NCI-H1092 (cell line): ENCODE results near the gene IKZF4.
"Not testable (repeated sequence)": the region's sequence is repeated elsewhere in the genome, so short reads cannot be mapped to it uniquely, and the experiment has no call there.

Experiments used
- DNase-seq: peaks from one replicate; lab custom pipeline; 2025; lab: John Stamatoyannopoulos, UW

The IKZF4 gene

DNA sequence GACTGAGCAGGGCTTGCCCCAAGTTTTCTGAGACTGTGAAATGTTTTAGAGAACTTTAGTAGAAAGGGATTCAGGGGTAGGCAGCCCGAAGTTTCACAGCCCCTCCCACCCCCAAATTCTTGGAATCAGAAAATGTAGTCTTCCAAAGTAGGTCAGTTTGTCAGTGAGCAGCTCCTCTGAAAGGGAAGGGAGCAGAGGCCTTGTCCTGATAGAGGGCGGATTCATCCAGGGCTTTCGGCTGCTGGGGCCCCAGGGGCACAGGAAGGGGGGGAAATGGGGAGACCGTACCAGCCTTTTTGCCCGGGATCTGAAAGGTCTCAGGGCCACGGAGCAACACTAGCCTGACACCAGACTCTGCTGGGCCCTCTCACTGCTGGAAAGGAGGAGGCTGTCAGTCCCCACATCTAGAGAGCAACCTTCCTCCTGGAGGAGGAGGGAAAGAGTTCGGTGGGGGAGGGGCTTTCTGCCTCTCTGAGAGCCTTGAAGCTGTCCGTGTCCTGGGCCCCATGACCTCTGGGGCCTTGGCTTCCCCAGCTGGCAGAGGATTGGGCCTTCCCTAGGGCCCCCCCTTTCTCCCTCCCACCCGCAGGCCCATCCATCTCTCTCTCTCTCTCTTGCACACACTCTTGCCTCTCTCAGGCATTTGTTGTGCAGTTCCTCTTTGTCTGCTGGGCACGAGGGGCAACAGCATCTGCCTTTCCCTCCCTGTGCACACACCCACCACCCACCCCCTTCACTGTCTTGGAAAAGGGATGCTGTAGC is at the start of gene IKZF4:
Gene IKZF4, plus strand, starts transcription at position 621 of the 762 bp plus-strand sequence. CDS start 451 bp downstream, outside the sequence.
- no peak for DNase-seq

DNA sequence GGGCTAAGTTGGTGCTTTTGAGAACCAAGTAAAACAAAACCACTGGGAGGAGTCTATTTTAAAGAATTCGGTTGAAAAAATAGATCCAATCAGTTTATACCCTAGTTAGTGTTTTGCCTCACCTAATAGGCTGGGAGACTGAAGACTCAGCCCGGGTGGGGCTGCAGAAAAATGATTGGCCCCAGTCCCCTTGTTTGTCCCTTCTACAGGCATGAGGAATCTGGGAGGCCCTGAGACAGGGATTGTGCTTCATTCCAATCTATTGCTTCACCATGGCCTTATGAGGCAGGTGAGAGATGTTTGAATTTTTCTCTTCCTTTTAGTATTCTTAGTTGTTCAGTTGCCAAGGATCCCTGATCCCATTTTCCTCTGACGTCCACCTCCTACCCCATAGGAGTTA is 48.8 kb upstream of the IKZF4 start:
- no peak for DNase-seq

DNA sequence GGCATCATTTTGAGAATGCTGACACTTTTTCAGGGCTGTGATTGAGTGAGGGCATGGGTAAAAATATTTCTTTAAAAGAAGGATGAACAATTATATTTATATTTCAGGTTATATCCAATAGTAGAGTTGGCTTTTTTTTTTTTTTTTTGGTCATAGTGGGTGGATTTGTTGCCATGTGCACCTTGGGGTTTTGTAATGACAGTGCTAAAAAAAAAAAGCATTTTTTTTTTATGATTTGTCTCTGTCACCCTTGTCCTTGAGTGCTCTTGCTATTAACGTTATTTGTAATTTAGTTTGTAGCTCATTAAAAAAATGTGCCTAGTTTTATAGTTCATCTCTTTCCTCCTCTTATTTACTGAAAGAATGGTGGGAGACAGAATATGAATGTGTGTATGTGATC is 48.4 kb upstream of the IKZF4 start:
- DNase-seq, result no peak

DNA sequence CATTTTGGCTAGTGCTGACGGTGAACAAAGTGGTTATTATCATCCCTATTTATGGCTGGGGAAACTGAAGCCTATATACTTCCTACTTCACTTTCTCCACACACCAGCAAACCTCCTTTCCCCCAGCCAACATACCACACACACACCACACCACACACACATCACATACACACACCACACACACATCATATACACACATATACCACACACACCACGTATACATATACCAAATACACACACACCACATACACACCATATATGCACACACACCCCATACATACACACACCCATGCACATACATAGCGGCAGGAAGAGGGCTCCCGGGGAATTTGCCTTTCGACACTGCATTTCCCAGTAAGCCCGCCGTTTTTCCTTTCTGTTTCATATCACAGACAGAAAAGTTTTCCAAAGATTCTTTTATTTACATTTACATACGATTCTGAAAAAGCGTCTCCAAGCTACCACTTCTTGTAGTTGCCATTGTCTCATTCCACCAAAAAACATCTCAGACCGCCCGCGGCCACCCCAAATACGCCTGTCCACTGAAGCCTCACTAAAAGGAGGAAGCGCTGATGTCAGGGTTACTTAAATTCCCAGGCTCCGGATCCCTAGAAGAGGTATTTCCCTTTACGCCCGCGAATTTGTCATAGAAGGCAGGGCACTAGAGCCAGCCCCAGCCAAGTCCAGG is 47.8 kb upstream of the IKZF4 start:
- no peak for DNase-seq

DNA sequence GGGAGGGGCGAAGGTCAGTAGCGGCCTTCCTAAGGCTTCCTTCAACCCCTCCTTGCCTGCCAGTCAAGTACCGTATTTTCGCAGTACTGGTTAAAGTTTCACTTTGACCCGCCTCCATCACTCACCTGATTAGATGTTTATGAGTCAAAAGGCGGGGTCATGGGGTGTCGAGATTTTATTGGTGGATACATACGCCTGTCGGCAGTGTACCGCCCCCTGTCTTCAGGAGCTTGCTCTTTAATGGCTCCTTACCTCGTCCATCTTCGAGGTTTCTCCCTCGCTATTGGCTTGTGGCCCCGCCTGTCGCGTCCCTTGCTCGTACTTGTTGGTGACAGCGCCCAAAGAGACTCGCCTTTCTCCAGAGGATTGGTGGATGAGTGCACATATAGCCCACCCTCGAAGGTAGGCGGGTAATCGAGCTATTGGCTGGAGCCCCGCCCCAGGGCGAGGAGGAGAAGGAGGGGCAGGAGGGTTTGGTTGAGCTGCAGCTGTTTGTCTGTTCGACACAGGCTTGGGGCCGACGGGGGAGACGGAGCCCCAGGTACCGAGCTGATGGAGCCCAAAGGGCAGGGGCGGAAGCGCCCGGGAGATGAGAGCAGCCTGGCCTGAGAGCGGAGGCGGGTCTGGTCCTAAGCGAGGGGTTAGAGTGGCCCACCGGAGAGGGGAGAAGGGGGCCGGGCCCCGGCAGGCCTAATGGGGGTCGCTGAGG is 47.1 kb upstream of the IKZF4 start, which contains the start of gene RAB5B:
Gene RAB5B, plus strand, starts transcription at position 480 of the 709 bp plus-strand sequence. CDS start 12,883 bp downstream, outside the sequence.
- DNase-seq, result peak; percentile 99

DNA sequence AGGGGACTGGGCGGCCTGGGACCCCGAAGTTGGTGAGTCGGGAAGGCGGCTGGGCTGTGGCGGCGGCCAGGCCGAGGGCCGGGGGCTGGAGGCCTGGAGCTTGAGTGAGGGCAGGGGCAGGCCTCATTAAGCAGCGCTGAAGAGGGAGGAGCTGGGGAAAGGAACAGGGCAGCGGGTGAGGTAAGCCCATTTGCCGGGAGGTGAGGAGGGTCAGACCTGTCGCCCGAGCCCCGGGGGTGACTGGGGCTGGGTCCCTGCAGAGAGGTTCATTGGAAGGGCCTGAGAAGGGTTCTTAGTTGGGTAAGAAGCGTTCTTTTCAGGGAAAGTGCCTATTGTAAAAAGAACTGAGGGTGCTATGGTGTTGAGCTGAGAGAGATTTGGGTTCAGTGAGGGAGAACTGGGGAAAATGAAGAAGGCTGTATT is 46.5 kb upstream of the IKZF4 start:
- DNase-seq, result no peak

DNA sequence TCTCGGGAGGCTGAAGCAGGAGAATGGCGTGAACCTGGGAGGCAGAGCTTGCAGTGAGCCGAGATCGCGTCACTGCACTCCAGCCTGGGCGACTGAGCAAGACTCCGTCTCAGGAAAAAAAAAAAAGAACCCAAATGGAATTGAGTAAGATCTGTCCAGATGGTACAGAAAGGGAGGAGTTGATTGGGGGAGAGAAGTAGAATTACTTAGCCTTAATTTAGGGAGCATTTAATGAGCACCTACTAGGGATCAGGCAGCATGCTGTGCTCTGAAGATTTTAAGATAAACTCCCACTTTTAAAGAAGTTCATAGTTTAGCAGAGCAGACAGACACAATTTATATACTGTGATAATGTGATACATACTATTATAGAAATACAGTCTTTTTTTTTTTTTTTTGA is 42.5 kb upstream of the IKZF4 start:
- no peak for DNase-seq

DNA sequence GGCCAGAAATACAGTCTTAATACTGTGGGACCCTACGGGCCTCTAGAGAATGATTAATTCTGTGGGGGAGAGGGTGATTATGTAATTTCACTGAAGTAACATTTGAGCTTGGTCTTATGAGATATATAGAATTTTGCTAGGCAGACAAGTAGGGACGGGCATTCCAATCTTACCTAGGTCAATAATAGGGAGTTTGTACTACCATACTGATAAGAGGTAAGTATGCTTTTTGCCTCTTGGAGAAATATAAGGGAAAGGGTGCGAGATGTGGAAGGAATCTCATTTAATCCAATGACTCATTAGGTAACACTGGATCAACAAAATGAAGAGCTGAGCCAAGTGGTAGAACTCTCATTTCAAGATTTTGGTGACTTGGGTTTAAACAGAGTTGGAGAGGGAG is 41.8 kb upstream of the IKZF4 start:
- DNase-seq, result no peak

DNA sequence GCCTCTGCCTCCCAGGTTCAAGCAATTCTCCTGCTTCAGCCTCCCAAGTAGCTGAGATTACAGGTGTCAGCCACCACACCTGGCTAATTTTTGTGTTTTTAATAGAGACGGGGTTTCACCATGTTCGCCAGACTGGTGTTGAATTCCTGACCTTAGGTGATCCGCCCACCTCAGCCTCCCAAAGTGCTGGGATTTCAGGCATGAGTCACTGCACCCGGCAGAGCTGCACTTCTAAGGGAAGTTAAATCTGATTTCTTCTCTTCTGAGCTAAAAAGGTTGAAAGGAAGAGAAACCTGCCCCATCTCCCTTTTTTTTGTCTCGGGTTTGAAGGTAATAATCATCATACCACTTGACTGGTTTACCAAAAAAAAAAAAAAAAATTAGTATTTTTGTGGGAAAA is 39.0 kb upstream of the IKZF4 start:
- DNase-seq, result not testable (repeated sequence)

DNA sequence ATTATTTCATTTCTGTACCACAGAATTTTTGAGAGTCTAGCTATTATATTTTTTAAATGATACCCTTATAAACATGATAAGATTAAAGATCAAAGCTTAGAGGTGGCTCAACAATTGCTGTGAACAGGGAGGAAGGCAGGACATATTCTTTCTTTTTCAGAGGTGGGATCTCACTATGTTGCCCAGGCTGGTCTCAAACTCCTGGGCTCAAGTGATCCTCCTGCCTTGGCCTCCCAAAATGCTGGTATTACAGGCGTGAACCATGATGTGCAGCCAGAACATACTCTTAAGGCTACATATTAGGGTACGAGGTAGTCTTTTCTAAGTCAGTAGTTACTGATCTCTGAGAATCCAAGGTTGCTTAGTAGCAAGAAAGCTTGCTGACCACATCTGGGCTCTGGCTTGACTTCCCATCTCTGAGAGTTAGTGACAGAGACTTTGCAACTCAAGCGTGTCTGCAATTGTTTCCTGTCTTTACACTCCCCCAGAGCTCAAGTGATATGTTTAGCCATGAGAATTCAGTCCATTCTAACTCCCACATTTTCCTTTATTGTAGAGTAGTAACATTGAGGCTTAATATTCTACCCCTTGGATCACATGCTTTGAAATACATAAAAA is 38.4 kb upstream of the IKZF4 start:
- DNase-seq, result no peak

DNA sequence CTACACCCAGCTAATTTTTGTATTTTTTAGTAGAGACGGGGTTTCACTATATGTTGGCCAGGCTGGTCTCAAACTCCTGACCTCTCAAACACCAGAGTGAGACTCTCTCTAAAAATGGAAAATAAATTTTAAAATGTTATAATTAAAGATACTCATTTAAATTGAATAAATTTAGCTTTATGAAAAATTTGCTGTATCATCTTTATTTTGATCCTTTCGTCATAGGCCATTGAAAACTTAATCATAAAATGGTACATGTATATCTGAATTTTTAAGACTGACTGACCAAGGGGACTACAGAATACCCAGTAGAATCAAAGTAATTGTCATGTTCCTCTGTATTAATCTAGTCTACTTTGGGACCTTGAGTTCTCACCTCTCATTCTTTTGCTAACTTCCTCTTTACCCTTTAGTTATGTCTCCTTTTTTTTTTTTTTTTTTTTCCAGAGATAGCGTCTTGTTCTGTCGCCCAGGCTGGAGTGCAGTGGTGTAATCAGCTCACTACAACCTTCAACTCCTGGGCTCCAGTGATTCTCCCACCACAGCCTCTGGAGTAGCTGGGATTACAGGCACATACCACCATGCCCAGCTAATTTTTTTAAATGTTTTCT is 37.5 kb upstream of the IKZF4 start:
- no peak for DNase-seq

DNA sequence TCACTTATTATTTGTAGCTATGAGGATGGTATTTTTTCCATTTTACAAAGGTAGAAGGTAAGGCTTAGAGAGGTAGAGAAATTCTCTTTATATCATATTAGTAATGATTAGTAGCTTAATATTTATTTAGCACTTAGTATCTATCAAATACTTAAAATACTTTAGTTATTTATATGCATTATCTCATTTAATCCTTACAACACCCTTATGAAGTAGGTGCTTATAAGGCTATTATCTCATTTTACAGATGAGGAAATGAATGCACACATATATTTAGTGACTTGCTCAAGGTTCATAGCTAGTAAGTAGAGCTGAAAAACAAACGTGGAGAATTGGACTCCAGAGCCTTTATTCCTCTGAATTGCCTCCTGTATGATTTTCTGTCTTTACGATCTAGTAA is 36.0 kb upstream of the IKZF4 start:
- no peak for DNase-seq

DNA sequence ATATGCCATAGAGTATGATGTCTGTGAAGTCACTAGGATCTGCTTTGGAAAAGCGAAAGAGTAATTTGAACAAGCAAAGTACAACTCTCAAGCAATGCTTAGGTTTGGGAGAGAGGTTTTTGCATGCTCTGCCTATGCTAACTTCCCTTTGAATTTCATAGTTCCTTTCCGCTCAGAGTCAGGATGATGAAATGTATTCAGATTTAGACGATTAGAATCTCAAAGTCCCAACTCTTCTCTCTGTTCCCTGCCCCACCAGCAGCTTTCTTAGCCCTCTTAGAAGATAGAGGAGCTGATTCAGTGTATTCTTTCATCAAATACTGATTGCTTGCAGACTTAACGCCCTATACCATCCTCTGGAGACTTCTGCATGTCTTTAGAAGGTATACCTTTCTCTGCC is 35.5 kb upstream of the IKZF4 start:
- DNase-seq, result no peak

DNA sequence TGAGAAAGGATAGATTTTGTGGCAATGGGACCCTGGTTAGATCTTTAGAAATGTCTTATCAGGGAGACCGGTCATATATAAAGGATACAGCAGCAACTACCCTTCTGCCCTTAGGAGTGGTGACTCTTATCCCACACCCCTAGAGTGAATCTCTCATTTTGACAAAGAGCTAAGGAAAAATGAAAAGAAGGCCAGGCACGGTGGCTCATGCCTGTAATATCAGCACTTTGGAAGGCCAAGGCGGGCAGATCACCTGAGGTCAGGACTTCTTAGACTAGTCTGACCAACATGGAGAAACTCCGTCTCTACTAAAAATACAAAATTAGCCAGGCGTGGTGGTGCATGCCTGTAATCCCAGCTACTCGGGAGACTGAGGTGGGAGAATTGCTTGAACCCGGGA is 34.9 kb upstream of the IKZF4 start:
- not testable (repeated sequence) for DNase-seq

DNA sequence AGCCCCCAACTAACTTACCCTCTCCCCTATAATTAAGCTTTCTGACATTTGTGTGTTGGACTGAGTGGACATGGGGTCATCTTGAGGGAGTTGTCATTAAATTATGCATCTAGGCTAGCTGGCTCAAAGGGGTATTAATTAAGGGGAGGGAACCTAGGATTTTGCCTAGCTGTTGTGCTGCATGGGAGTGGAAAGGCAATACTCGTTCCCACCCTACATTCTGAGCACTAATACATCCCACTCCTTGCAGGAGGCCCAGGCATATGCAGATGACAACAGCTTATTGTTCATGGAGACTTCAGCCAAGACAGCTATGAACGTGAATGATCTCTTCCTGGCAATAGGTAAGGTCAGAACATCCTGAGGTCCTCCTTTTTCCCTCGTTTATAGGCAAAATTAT is 29.7 kb upstream of the IKZF4 start:
- no peak for DNase-seq

DNA sequence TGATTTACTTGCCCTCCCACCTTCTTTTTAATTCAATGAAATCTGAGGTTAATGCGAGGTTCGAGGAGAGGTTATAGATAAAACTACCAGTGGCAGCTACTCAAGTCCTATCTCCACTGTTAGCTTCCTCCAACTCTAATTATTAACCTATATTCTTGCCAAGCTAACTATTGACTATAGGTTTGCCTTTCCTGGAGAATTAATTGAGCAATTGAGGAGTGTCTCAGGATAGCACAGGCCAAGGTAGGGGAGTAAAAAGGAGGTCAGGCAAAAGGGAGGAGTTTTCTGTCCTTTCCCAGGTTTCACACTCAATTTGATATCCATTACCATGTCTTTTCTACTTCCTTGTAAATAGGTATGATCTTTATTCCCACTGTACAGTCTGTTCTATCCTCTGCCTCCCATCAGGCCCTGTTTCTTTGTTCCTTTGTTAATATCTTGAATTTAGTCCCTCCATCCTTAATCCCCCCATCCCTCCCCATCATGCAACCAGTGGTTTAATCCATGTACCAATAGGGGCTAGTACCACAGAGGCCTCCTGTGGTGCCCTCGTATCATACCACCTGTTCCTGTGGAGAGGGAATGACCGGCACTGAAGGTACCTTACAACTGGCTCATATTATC is 27.5 kb upstream of the IKZF4 start:
- no peak for DNase-seq

DNA sequence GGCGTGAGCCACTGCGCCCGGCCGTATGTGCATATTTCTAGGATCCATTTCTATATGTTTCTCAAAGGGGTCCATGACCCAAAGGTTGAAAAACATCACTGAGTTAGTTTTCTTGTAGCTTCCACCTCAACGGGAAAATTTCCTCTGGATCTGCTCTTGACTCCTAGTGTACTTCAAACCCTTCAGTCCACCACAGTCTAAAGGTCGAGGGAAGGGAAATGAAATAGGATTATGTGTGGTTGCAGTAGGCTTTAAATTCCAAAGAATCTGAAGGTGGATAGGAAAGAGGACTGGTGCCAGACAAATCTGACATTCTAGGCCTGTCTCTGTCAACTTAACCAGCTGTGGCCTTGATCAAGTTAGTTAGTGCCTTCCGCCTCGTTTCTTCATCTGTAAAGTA is 25.5 kb upstream of the IKZF4 start:
- no peak for DNase-seq

DNA sequence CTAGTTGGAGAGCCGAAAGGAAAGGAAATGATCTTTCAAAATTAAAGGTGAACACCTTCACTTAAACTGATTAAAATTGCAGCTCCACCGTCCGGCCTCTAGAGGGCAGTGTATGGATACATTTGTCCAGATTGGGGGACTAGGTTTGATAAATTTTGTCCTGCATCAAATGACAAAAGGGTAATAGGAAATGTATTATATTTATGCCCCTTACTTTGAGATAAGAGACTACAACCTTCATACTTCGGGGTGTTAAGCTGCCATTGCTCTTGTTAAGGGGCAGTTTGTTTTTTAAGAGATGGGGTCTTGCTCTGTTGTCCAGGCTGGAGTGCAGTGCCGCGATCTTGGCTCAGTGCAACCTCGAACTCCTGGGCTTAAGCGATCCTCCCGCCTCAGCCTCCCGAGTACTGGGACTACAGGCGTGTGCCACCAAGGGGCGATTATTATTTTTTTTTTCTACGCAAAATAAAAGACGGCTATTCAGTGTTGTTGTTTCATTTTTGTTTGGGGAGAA is 24.6 kb upstream of the IKZF4 start:
- DNase-seq, result peak; percentile 13

DNA sequence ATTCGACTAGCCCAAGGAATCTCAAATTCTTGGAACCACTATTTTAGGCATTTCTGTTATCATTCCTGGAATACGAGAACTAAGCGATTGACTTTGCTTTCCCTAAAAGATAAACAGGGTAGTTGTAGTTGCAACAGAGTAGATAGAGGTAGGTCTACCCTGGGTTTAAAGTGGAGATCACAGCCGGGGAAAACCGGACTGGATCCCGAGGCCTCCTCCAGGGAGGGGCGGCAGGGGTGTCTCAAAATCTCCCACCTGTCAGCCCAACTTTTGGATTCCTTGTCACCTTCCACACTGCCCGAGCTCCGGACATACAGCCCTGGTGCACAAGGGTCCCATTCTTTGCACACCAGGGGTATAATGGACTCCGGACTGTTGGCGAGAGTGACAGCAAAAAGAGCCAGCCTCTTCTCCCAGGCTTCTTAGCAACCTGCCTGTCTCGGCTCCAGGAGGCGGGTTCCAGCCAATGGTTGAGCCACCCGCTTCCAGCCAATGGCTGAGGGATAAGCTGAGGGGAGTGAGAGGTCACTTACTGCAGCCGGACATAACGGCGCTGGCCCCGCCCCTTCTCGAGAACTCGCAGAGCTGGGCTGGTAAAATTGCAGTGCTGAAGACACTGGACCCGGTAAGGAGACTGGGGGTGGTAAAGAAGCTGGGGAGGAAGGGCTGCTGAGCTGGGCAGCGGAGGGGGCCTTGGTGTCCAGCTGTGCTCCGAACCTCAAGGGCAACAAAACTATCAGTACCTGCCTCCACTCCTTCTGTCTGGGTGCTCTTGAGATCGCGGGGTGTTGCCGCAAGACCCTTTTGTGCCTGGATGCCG is 23.9 kb upstream of the IKZF4 start, which contains the start of gene SUOX:
Gene SUOX, plus strand, starts transcription at position 562 of the 820 bp plus-strand sequence. CDS start 4,946 bp downstream, outside the sequence.
- DNase-seq, result peak; percentile 80

DNA sequence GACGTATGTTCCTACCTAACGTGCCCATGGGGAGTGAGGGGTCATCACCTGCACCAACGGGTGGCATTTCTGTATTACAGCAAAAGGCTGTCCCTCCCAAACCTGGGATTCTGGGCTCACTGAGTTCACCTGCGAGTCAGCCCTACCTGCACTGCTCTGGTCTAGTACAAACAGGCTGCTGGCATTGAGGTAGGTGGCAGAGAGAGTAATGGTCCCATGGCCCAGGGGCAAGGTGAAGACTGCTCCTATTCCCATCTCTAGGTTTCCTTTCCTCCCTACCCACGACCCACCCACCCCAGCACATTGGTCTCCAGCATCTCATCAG is 23.3 kb upstream of the IKZF4 start:
- DNase-seq, result no peak
